GM12891 (cell line): ENCODE data around the gene NTN4.

ENCODE experiments used
- POLR2A ChIP-seq: IDR thresholded peaks from 2 replicates; pipeline ENCODE4 v1.6.1; 2011; ENCODE audit warnings: low read depth, low read length, control low read depth
- POLR2AphosphoS5 ChIP-seq: IDR thresholded peaks from 2 replicates; pipeline ENCODE4 v1.6.1; 2011; ENCODE audit warnings: low read depth, low read length, control low read depth
- SPI1 ChIP-seq: IDR thresholded peaks from 2 replicates; pipeline ENCODE4 v1.6.1; 2011; ENCODE audit warnings: low read depth, low read length, control low read depth
- TAF1 ChIP-seq: IDR thresholded peaks from 2 replicates; pipeline ENCODE4 v1.6.1; 2011; ENCODE audit warnings: low read depth, low read length, control low read depth

DNA sequence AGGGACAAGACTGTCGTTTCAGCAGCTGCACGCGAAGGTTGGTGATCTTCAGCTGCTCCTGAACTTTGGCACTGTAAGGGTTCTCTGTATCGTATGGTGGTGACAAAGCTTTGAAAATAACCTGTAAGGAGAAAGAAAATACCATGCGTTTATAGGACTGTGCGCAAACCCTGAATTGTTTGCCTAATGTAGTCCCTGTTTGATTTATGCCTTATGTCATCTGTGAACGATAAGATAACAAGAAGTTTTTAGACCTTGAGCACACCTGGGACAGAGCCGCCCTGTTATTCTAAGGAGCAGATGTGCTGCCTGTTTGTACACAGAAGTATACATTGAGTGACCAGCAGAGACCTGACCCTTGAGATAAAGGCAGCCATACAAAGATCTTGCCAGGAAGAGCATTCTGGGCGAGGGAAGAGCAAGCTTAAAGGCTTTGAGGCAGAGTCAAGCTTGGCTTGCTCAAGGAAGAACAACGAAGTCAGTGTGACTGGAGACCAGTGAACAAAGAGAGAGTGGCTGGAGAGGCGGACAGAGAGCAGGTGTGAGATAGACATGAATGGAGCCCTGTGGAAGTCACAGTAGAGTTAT, 52.4 kb downstream of the NTN4 start:
- TF ChIP-seq TAF1 (no peak), POLR2A (no peak), SPI1 (no peak), POLR2AphosphoS5 (no peak)
